ENCODE results near the gene CD72.
"Not testable (repeated sequence)": the region's sequence is repeated elsewhere in the genome, so short reads cannot be mapped to it uniquely, and the experiment has no call there.

Gene CD72

DNA sequence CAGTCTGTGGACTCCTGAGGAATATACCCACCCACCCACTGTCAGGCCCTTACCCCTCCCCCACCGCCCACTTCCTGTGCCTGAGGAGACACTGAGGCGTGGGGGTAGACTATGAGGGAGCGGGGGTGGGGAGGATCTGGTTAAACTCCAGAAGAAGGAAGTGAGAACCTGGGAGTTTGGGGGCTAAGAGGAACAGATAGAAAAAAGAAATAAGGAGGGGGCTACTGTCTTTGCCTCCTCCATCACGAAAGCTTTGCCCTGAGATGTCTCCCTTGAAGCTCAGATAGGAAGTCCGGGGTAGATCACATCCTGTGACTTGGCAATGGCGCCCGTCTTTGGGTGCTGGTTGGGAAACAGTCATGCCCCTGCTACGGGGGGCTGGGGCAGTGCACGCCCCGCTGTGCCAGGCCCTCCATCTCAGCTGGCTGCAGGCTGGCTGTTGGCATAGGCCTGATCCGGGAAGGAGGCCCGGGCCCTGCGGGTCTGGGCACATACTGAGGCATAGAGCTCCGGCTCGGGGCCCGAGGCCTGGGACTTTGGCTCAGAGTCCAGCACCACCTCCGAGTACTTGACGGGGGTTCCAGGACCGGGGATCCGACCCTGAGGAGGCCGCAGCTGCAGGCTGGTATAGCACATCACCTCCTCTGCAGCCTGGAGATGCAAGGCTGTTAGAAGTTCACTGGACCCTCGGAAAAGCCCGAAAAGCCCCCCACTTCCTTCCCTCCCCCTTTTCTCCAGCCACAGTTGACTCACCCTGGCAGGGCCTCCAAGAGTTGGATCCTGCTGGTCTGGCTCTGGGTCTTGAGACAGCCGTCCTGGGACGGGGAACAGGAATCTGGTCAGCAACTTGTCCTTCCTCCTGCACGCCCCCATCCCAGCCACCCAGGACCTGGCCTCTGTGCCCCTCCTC is 31.5 kb upstream of the CD72 start:
- no peak for DNase-seq (ENCODE audit: low read depth in 2 of 2)

DNA sequence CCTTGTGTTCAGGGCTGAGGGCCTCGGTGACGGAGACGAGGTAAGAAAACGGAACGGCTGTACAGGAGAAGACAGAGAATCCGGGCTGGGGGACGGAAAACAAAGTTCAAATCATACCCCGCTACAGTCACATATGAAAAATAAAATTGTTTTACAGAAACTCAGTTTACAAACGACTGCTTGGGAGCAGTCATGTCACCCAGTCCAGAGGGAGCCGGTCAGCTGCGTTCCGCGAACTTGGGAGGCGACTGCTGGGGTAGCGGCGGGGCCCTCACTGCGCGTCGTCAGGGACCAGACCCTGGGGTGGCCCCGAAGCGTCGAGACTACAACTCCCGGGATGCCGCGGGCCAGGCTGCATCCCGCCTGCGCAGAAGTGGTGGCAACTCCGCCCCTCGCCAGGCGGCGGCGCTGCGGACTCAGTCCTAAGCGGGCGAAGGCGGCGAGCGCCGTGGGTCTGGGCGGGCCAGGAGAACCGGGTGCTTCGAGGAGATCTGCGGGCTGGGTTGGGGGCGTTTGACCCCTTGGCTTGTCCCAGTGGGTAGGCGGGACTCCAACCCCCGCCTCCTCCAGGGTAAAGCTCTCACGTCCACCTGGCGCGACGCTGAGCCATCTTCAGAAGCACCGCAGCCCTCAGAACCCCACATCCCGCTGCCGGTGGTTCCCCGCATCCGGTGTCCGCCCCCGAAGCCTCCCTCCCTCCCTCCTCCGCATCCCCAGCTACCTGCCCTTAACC is 28.5 kb upstream of the CD72 start:
- peak; percentile 81 to 83 for DNase-seq (ENCODE audit: low read depth in 2 of 2)

DNA sequence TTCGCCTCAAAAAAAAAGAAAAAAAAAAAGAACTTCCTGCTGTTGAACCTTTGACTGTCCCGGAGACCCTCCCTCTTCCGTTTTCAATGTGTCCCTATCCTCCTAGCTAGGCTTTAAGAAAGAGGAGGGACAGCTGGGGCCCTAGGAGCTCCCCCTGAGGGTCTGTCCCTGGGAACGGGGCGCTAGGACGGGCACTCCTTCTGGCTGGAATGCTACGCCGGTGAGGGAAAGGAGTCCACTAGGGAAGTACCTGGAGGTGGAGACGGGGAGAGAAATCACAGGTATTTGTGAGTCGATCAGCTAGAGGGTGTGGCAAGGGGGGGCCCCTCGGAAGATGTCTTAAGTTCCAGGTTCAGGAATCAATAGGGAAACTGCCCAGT is 27.9 kb upstream of the CD72 start:
- DNase-seq (ENCODE audit: low read depth in 2 of 2) = no peak

DNA sequence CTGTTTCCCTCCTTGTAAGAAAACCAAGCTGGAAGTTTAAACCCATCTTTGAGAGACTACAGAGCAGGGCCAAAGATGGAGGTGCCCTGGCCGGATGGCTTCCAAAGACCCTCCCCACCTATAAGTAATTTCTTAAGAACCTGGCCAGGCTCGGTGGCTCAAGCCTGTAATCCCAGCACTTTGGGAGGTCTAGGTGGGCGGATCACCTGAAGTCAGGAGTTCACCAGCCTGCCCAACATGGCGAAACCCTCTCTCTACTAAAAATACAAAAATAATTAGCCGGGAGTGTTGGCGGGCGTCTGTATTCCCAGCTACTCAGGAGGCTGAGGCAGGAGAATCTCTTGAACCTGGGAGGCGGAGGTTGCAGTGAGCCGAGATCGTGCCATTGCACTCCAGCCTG is 27.5 kb upstream of the CD72 start:
- not testable (repeated sequence) for DNase-seq (ENCODE audit: low read depth in 2 of 2)

DNA sequence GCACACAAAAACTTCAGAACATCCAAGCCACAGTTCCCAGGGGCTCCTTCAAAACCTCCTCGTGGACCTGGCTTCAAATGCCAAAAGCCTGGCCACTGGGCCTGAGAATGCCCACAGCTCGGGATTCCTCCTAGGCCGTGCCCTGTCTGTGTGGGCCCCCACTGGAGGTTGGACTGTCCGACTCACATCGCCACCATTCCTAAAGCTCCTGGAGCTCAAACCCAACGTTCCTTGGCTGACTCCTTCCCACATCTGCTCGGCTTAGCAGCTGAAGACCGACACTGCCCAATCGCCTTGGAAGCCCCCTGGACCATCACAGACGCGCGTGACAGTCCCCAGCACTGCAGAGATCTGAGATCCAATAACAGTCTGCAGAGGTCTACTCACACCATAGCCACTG is 24.8 kb upstream of the CD72 start:
- DNase-seq (ENCODE audit: low read depth in 2 of 2) = no peak

DNA sequence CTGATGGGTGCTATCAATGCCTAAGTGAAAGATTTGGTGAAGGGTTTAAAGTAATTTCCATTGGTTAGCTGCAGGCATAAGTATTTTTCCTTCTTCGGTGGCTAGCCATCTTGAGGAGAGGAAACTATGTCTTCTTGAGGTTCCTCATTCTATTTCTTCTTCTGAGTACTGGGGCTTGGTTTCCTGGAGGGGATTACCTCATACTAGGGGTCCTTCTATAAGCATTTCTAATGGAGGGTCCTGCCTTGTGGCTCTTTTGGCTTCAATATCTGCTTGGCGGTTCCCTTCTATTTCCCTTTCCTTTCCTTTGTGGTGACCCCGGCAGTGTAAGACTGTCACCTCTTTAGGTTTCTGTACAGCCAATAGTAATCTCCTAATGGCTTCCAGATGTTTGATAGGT is 23.3 kb upstream of the CD72 start:
- not testable (repeated sequence) for DNase-seq (ENCODE audit: low read depth in 2 of 2)

DNA sequence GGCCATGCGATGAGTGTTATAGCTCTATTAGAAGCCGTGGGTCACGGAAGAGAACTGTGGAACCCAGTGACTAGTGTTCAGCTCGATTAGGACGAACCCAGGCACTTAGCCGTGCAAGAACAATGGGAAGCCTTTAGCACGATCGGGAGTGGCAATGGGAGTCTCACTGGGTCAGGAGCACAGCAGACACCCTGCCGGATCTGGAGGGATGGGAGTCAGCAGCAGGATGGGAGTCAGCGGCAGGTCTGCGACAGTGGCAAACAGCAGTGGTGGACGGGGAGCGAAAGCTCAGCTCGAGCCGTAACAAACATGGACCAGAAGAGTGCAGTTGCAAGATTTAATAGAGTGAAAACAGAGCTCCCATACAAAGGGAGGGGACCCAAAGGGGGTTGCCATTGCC is 22.2 kb upstream of the CD72 start:
- DNase-seq (ENCODE audit: low read depth in 2 of 2) = not testable (repeated sequence)

DNA sequence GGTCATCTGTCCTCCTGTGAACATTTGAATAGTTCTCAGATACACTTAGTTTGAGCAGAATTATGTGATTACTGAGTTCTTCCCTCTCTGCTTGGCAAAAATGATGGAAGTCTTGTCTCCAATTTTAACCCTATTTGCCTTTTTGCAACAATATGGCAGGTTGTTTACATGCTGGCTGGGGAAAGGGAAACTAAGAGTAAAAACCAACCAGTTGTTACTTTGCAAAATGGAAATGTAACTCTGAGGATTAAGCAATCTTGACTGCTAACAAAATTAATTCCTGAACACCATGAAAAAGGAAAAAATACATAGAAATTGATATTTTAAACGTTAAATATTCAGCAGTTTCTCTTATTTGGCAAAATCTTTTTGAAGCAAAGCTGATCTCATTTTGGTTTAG is 21.4 kb upstream of the CD72 start:
- DNase-seq (ENCODE audit: low read depth in 2 of 2) = no peak

DNA sequence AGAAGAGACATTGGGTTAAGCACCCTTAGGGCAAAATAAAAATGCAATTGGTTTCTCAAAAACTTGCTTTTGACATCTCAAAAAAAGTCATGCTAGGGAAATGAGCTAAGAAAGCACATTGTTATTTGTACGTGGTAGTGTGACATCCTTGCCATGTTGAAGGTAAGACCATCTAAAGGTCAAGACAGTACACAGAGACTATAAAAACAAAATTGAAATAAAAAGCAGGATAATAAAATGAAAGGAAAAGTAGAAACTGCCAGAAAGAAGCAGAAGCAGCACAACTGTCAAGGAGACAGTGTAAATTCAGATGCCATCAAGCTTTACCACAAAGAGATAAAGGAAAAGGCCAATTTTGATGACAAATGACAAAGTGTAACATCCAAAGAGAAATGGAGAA is 21.0 kb upstream of the CD72 start:
- not testable (repeated sequence) for DNase-seq (ENCODE audit: low read depth in 2 of 2)

DNA sequence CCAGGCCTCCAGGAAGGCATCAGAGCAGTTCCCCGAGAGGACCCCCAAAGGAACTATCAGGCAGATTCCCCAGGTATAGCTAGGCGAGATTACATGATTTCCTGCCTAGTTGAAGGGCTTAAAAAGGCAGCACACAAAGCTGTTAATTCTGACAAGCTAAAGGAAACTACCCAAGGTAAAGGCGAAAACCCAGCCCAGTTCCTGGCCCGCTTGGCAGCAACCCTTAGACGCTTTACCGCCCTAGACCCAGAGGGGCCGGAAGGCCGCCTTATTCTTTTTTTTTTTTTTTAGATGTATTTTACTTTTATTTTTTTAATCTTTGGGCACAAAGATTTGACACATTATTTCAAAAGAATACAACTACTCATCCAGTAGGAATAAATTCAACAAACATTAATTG is 20.5 kb upstream of the CD72 start:
- not testable (repeated sequence) for DNase-seq (ENCODE audit: low read depth in 2 of 2)

DNA sequence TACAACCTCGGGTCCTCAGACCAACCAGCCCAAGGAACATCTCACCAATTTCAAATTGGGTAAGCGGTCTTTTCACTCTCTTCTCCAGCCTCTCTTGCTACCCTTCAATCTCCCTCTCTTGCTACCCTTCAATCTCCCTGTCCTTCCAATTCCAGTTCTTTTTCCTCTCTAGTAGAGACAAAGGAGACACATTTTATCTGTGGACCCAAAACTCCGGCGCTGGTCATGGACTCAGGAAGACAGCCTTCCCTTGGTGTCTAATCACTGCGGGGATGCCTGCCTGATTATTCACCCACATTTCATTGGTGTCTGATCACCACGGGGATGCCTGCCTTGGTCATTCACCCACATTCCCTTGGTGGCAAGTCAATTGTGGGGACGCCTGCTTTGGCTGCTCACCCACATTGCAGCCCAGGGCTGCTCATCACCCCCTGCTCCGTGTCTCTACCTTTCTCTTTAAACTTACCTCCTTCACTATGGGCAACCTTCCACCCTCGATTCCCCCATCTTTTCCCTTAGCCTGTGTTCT is 19.3 kb upstream of the CD72 start:
- DNase-seq (ENCODE audit: low read depth in 2 of 2) = not testable (repeated sequence)

DNA sequence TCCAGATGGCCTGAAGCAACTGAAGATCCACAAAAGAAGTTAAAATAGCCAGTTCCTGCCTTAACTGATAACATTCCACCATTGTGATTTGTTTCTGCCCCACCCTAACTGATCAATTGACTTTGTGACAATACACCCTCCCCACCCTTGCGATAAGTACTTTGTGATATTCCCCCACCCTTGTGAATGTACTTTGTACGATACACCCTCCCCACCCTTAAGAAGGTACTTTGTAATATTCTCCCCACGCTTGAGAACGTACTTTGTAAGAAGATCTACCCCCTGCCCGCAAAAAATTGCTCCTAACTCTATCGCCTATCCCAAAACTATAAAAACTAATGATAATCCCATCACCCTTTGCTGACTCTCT is 18.6 kb upstream of the CD72 start:
- not testable (repeated sequence) for DNase-seq (ENCODE audit: low read depth in 2 of 2)

DNA sequence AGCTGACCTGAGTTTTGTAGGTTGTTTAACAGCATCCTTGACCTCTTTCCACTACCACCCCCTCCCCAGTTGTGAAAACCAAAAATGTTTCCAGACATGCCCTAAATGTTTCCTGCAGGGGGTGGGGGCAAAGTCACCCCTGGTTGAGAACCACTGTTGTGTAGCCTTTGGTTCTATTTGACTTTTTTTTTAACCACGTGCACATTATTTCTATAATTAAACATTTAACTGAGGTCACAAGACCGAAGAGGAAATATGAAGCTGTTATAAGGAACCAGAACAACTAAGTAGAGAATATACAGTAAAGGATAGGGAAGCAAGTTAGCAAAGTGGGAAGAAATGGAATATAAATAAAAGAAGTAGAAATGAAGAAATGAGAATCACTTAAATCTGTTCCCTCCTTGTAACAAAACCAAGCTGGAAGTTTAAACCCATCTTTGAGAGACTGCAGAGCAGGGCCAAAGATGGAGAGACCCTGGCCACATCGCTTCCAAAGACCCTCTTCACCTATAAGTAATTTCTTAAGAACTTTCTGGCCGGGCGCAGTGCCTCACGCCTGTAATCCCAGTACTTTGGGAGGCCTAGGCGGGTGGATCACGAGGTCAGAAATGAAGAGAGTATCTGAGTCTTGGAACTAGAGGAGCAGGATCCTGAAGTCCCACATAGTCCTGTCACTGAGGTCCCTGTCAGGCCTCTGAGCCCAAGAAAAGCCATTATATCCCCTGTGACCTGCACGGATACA is 18.1 kb upstream of the CD72 start:
- no peak for DNase-seq (ENCODE audit: low read depth in 2 of 2)

DNA sequence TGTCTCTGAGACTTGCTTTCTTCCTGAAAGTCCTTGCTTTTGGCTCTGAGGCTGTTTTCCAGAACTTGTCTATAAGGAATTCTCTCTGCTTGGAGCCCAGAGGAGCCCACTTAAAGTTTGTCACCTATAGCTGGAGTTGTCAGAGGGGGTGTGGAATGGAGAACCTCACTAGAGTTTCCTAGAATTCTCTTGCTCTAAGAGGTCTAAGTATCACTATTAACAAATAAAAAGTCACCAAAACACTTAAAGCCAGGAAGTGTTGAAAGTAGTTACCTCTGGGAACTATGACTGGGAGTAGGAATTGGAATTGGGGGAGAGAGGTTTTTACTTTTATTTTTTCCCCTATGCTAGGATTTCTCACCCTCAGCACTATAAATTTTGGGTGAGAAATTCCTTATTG is 17.5 kb upstream of the CD72 start:
- DNase-seq (ENCODE audit: low read depth in 2 of 2) = no peak

DNA sequence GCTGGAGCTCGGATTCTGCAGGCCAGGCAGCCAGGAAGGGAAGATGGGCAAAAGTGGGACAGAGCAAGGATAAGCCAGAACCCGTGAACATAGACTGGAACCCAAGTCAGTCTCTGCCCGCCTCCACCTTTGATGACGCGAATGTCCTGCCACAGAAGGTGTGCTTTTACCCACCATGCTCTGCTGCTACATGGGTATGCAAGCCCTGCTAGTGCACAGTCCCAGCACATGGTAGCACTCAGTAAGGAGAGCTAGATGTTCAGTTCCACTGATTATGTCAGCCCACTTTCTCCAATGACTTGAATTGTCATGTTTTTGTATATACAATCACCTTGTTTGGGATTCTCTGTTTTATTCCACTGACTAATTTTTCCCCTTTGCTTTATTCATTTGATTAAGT is 11.4 kb upstream of the CD72 start:
- DNase-seq (ENCODE audit: low read depth in 2 of 2) = no peak

DNA sequence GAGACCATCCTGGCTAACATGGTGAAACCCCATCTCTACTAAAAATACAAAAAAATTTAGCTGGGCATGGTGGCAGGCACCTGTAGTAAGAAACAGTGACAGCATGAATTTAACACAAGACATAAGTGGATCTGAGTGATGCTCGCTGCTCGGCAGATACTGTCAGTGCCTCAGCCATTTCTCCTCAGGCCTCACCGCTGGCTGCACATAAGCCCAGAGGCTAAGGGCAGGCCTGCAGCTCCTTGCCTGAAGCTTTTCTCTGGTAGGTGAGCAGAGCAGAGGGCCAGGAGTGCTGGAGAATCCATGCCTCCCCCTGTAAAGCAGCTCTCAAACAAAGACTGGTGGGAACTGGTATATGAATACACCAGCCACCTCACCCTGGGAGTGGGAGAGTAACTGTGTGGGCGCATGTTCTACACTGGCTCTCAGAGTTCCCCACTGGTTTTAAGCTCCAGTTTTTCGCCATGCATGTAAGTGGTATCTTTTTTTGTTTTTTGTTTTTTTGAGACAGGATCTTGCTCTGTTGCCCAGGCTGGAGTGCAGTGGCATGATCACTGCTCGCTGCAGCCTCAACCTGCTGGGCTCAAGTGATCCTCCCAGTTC is 10.3 kb upstream of the CD72 start:
- DNase-seq (ENCODE audit: low read depth in 2 of 2) = no peak

DNA sequence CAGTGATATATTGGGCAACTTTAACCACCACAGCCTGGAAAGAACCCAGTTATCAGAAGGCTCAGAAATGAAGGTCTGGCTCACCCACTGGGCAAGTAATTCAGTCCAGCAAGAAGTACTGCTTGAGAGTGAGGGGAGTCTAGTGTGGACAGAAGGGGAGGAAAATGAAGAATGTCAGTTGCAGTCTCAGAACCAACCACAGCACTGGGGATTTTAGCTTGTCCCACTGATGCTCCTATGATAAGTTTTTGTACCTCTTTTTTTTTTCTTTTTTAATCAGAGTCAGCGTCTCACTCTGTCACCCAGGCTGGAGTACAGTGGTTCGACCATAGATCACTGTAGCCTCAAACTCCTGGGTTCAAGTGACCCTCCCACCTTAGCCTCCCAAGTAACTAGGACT is 9.4 kb upstream of the CD72 start:
- no peak for DNase-seq (ENCODE audit: low read depth in 2 of 2)

DNA sequence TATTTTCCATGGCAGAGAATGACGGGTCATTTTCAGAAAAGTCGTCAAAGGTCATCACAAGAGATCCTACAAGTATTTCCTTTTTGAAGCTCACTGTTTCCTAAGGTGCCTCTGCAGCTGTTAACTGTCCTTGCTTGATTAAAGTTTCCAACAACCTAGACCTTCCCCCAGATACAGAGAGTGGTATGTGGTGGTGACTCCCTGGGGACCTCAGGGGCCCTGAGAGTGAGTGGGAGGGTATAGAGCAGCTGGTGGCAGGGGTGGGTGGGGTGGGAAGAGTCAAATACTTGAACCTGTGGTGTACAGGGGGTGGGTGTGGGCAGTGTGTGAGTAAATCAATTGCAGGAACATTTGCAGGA is 1.6 kb upstream of the CD72 start:
- no peak for DNase-seq (ENCODE audit: low read depth in 2 of 2)

DNA sequence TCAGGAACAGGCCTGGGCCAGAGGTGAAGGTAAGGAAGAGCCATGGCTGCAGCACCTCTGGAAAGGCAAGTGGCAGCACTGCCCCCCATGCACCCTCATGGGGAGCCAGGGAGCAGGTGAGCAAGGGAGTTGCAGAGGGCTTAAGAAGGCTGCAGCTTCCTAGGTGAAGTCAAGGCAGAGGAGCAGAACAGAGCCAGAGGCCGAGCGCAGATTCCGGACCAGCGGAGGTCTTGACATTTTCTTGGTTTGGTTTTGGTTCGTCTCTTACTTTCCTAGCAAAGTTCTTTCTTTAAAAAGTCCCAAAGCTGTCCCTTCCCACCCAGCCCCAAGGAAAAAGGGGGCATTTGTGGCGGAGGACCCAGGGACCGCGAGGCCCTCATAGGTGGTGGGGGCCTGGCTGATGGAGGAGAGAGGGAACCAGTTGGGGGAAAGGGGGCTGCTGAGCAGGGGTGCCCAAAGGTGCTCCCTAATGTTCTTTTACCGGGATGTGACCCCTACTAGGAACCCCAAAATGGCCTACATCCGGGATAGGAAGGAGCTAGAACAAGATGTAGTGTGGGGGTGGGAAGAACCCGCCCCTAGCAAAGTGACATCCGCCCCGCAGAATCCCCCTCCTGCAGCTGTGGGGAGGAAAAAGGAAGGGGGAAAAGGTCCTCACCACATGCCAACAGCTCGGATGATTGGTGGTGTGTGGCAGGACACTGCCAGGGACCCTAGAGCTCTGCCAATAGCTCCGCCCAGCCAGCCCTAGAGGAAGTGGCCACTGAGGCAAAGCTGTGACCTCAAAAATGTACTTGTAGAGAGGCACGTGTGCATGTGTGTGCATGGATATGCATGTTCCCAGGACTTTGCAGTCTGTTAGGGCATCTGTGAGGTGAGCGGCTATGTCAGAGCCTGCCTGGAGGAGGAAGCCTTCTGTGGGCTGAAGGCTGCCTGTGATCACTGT is 914 bp upstream of the CD72 start:
- DNase-seq (ENCODE audit: low read depth in 2 of 2) = peak in 1 of 2 donors; percentile 24

DNA sequence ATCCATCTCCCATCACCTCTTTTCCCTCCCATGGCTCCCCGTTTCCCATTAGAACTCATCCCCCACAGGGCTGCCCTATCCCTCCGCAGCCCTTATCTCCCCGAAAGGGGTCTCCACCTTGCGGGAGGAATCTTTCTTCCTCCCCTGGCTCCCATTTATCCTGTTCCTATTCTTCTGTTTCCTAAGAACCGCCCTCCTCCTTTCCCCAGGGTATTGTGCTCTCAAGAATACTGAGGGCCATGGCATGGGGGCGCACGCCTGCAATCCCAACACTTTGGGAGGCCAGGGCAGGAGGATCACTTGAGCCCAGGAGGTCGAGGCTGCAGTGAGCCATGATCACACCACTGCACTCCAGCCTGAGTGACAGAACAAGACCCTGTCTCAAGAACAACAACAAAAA is 665 bp downstream of the CD72 start:
- no peak for DNase-seq (ENCODE audit: low read depth in 2 of 2)

All from stimulated activated CD8-positive, alpha-beta memory T cell treated with anti-CD3 and anti-CD28 coated beads, Interleukin-2, amount 100 ng/mL, for 1 hour (primary cell).